ENCODE results near the gene DCAF10. TPM values are rescaled to one million over a fixed set of nuclear protein-coding genes. Genes with fewer than 3 reads are reported as not detected.

The DCAF10 gene
- total RNA-seq, 4 donors from 2014 or later = 25.1 to 56.5 (median 41.1) TPM

DNA sequence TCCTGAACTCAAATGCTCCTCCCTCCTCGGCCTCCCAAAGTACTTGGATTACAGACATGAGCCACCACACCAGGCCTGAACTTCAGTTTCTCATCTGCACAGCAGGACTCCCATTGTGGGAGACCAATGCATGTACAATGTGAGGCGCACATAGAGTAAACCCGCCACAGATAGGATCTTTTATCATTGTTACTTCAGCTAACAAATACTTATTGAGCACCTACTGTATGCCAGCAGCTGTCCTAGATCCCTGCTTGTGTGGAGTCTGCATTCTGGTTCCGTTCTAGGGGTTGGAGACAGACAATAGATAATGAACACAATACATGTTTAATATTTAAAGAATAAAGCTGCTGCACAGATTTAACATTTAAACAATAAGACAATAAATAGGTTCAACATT, 109.7 kb downstream of the DCAF10 start:
- H3K9me3 ChIP-seq = no peaks in the 10 kb centered on the region
- DNase-seq = no peak
- H3K36me3 ChIP-seq = no peaks in the 10 kb centered on the region
- no peak for TF ChIP-seq POLR2A (IDR thresholded peaks at IDR 0.05)
- TF ChIP-seq, protein P1, sequence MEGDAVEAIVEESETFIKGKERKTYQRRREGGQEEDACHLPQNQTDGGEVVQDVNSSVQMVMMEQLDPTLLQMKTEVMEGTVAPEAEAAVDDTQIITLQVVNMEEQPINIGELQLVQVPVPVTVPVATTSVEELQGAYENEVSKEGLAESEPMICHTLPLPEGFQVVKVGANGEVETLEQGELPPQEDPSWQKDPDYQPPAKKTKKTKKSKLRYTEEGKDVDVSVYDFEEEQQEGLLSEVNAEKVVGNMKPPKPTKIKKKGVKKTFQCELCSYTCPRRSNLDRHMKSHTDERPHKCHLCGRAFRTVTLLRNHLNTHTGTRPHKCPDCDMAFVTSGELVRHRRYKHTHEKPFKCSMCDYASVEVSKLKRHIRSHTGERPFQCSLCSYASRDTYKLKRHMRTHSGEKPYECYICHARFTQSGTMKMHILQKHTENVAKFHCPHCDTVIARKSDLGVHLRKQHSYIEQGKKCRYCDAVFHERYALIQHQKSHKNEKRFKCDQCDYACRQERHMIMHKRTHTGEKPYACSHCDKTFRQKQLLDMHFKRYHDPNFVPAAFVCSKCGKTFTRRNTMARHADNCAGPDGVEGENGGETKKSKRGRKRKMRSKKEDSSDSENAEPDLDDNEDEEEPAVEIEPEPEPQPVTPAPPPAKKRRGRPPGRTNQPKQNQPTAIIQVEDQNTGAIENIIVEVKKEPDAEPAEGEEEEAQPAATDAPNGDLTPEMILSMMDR (IDR thresholded peaks at IDR 0.05) = no peak
- H3K4me1 ChIP-seq = peaks cover 2 to 5% of the 10 kb centered on the region in 2 donors
- no peaks in the 10 kb centered on the region for H3K27me3 ChIP-seq
- no peak overlapping the region for H3K4me3 ChIP-seq (replicated peaks in 1 of 3)
- intact Hi-C loops (cut with DNase I) = loop anchor here (5.0 kb wide), 1 partner anchor 247 kb away; no protein-coding TSS in a partner anchor
- 92 to 94% methylated on average over 4 of the region's 4 CpGs for WGBS, 2 donors
- H3K27ac ChIP-seq = no peak overlapping the region

DNA sequence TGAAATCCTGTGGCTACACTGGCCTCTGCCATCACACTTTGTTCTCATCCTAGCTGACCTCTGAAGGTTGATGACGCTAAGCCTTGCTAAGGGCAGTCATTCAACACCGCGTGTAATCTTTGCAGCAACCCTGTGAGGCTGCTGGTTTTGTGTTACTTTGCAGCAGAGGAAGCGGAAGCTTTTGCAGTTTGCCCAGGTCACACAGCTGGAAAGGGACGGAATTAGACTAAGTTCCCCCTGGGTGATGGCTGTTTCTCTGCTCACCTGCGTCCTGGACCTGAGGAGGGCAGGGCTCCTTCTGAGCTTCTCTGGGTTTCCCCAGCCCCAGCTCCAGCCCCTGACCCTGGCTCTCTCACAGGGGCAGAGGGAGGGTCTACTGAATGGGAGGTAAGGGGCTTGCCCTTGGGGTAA, 110.7 kb downstream of the DCAF10 start:
- Histone ChIP-seq H3K4me1 (peaks cover 4 to 6% of the 10 kb centered on the region in 2 donors), H3K27ac (no peak overlapping the region), H3K4me3 (replicated peaks in 1 of 3) (no peak overlapping the region), H3K9me3 (no peaks in the 10 kb centered on the region), H3K36me3 (no peaks in the 10 kb centered on the region), H3K27me3 (no peaks in the 10 kb centered on the region)
- WGBS, 2 donors = 58 to 75% methylated on average over 5 to 6 of the region's 6 CpGs
- intact Hi-C loops (cut with DNase I) = loop anchor here (5.0 kb wide), 1 partner anchor 246 kb away; no protein-coding TSS in a partner anchor
- TF ChIP-seq POLR2A (IDR thresholded peaks at IDR 0.05) = no peak
- DNase-seq = no peak

DNA sequence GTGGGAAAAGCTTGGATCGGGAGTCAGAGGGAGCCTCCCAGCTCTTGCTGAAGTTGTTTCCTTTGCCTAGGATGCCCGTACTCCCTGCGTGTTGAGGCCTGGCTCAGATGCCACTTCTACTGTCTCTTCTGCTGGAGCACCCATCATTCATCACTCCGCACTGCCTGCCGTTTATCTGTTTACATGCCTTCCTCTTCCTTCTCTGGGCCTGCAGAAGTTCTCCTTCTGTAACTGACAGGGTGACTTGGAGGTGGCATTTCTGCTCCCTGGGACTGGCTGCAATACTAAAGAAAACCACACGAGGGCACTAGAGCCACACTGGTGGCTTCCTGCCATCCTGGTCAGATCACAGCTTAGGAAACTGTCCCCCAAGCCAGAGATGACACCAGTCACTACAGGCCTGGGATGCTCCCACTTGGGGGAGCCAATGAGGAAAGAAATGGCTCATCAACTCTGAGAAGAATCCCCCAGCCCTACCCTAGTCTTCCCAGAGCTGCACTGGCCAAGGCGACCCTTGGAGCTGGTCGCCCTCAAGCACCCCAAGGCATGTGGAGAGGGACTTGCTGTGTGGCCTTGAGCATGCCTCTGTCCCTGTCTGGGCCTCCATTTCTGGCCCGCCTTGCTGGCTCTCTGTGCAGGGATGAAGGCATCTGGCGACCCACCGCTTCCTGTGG, 113.0 kb downstream of the DCAF10 start:
- 50 to 53% methylated on average over 8 to 9 of the region's 11 CpGs for WGBS, 2 donors
- H3K9me3 ChIP-seq = no peaks in the 10 kb centered on the region
- no peak overlapping the region for H3K4me3 ChIP-seq (replicated peaks in 1 of 3)
- H3K4me1 ChIP-seq = peaks cover 16 to 17% of the 10 kb centered on the region in 2 donors
- peak; percentile 70 to 72 for DNase-seq
- TF ChIP-seq, protein P1 (IDR thresholded peaks at IDR 0.05) = peak; percentile 93 to 99 (median 97)
- TF ChIP-seq POLR2A (IDR thresholded peaks at IDR 0.05) = no peak
- H3K36me3 ChIP-seq = no peaks in the 10 kb centered on the region
- intact Hi-C loops (cut with DNase I) = loop anchor here (5.0 kb wide), 1 partner anchor 244 kb away; no protein-coding TSS in a partner anchor
- H3K27ac ChIP-seq = no peak overlapping the region
- H3K27me3 ChIP-seq = no peaks in the 10 kb centered on the region

DNA sequence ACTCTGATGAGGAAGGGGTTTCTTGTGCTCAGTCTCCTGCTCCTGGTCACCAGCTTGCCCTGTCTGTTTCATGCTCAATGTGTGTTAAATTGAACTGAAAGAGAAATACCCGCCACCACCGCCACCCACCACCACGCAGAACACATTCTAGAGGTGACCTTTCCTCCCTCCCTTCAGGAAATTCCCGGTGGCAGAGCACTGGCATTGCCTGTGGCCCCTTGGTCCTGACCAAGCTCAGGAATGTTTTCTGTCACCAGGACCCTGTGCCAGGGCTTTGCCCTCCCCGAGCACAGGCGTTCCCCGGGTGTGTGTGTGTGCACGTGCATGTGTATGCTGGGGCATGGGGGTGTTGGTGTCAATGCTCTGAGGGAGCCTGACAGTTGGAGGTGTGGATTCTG, 113.6 kb downstream of the DCAF10 start:
- Histone ChIP-seq H3K36me3 (no peaks in the 10 kb centered on the region), H3K9me3 (no peaks in the 10 kb centered on the region), H3K27me3 (no peaks in the 10 kb centered on the region), H3K27ac (no peak overlapping the region), H3K4me1 (peaks cover 16 to 17% of the 10 kb centered on the region in 2 donors), H3K4me3 (replicated peaks in 1 of 3) (no peak overlapping the region)
- no peak for DNase-seq
- 81 to 92% methylated on average over 8 of the region's 8 CpGs for WGBS, 2 donors
- intact Hi-C loops (cut with DNase I) = loop anchor here (5.0 kb wide), 1 partner anchor 243 kb away; no protein-coding TSS in a partner anchor
- TF ChIP-seq POLR2A (IDR thresholded peaks at IDR 0.05) = no peak
- TF ChIP-seq, protein P1 (IDR thresholded peaks at IDR 0.05) = no peak

DNA sequence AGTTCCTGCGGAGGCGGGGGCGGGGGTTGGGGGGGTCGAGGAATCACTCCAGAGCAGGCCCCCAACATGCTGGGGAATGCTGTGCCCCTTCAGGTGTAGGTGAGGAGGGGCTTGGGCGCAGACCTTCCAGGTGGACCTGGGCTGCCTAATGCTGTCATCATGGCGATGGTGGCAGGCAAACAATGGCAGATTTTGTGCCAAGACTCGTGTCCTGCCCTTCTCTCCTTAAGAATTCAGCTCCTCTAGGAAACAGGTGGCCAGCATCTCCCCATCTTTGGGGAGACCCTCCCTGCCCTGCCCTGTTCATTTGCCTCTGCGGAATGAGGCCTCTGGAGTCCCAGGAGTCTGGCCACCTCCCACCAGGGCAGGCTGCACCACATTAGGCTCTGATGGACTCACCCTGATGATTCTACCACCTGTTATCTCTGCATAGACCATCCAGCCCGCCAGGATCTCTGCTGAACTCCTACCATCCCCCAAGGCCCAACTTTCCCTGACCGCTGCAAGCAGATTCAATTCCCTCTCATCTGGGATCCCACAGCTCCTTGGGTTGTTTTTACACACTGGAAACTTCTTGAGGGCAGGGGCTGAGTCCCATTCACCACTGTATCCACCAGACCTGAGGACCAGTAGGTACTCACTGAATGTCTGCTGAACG, 114.2 kb downstream of the DCAF10 start:
- WGBS, 2 donors = 91 to 94% methylated on average over 11 of the region's 11 CpGs
- intact Hi-C loops (cut with DNase I) = loop anchor here (5.0 kb wide), 2 partner anchors 177 to 242 kb away; no protein-coding TSS in a partner anchor
- H3K27ac ChIP-seq = no peak overlapping the region
- no peaks in the 10 kb centered on the region for H3K27me3 ChIP-seq
- no peaks in the 10 kb centered on the region for H3K9me3 ChIP-seq
- no peak for DNase-seq
- TF ChIP-seq POLR2A (IDR thresholded peaks at IDR 0.05) = no peak
- TF ChIP-seq, protein P1 (IDR thresholded peaks at IDR 0.05) = no peak
- no peak overlapping the region for H3K4me3 ChIP-seq (replicated peaks in 1 of 3)
- no peaks in the 10 kb centered on the region for H3K36me3 ChIP-seq
- H3K4me1 ChIP-seq = peaks cover 16 to 17% of the 10 kb centered on the region in 2 donors
